ENCODE measurements around the gene SMIM35. TPM values are rescaled to one million over a fixed set of nuclear protein-coding genes. Genes with fewer than 3 reads are reported as not detected.

The SMIM35 gene
- polyA plus RNA-seq, 3 donors, result 0.01 TPM; not detected in 2

DNA sequence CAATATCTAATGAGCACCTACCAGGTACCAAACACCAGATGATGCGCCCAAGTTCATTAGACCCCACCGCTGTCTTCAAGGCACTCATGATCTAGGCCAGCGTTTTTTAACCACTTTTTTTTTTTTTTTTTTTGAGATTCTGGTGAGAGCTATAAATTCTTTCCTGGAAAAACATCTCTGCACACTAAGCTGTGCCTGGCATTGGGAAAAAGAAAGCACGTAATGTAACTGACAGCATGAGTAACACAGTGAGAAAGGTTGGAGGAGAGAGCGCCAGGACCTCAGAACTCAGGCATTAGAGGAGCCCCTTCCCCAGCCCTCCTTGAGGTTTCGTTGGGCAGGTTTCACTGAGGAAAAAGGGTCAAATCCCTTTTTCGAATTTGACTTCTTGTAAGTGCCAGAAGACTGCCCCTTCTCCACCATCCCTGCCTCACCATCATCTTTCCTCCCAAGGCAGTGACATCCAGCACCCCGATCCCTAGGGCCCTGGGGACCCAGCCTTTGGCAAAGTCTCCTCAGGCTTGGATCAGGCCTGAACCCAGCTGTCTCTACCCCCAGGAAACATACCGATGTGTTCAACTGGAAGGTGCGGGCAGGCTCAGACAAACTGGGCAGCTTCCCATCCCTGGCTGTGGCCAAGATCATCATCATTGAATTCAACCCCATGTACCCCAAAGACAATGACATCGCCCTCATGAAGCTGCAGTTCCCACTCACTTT lies 26.1 kb upstream of the SMIM35 start:
- 78 to 91% (median 89%) methylated on average over 11 of the region's 11 CpGs for WGBS, 3 donors
- H3K27ac ChIP-seq (ENCODE audit: low read depth, low read length), result no peak overlapping the region

DNA sequence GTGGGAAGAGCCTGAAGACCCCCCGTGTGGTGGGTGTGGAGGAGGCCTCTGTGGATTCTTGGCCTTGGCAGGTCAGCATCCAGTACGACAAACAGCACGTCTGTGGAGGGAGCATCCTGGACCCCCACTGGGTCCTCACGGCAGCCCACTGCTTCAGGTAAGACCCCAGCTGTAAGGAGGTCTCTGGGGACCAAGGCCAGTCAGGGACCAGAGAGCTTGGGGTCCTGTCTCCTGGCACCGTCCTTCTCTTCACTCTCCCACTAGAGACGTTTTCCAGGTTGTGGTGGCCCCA lies 24.9 kb upstream of the SMIM35 start:
- no peak overlapping the region for H3K27ac ChIP-seq (ENCODE audit: low read depth, low read length)
- WGBS, 3 donors, result 85 to 91% (median 89%) methylated on average over 6 of the region's 6 CpGs

DNA sequence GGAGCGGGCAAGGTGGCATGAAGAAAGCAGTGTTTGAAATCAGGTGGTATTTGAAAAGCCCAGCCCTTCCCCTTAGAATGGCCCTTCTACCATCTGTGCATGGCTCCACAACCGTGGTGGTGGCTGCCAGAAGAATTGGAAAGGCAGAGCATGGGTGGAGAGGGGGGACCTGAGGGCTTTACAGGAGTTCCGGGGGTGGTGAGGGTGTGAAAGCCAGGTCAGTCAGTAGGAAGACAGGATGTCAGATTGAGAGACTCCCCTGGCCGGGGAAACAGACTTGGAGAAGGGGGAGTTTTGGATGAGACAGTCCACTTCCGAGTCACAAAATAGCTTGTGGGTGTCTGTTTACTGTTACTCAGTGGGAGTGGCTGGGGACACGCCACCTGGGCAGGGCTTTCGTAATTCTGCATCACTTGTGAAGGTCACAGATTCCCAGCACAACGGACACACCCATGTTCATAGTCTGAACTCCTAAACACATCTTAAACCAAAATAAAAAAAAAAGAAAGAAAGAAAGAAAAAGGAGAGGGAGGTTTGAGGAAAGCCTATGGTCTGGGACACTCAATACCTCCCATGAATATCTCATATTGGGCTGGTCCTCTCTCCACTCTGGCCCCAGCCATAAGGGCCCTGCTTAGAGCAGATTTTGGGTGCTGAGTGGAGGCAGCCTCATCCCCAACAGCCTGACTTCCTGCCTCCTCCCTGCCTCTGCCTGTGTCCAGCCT lies 24.4 kb upstream of the SMIM35 start:
- WGBS, 3 donors, result 53 to 71% (median 68%) methylated on average over 8 of the region's 8 CpGs
- H3K27ac ChIP-seq (ENCODE audit: low read depth, low read length), result no peak overlapping the region

DNA sequence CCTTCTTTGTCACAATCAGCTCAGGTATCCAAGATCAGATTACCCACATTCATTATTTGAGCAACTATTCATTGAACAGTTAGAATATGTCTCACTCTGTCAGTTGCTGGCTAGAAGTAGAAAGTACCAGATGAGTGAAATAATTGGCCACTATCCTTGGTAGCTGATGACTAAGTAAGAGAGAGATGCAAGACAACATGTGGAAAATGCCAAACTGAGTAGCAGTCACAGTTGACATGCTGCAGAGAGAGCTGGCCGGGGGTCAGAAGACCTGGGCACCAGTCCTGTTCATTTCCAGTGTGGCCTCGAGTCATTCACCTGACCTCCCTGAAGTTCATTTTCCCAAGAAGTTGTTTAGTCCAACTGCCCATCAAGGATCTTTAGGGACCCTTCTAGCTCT lies 22.5 kb upstream of the SMIM35 start:
- 66 to 78% (median 73%) methylated on average over 2 of the region's 2 CpGs for WGBS, 3 donors
- H3K27ac ChIP-seq (ENCODE audit: low read depth, low read length), result no peak overlapping the region

DNA sequence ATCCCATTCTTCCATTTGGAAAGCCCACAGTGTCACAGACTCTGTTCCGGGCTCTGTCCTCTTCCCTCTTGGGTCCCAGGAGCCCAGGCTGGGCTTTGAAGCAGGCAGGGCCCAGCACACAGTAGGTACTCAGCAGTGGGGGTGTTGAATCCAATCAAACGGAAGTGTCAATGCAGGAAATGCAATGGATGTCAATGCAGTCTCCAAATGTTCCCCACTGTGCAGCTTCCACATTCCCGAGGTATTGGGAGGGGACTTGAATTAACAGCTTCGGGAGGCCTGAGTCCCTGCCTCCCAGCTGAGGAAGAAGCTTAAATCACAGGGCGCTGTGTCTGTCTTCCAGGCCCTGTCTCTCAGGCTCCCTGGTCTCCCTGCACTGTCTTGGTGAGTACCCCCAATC lies 21.8 kb upstream of the SMIM35 start:
- no peak overlapping the region for H3K27ac ChIP-seq (ENCODE audit: low read depth, low read length)
- 78 to 84% (median 81%) methylated on average over 5 of the region's 5 CpGs for WGBS, 3 donors

DNA sequence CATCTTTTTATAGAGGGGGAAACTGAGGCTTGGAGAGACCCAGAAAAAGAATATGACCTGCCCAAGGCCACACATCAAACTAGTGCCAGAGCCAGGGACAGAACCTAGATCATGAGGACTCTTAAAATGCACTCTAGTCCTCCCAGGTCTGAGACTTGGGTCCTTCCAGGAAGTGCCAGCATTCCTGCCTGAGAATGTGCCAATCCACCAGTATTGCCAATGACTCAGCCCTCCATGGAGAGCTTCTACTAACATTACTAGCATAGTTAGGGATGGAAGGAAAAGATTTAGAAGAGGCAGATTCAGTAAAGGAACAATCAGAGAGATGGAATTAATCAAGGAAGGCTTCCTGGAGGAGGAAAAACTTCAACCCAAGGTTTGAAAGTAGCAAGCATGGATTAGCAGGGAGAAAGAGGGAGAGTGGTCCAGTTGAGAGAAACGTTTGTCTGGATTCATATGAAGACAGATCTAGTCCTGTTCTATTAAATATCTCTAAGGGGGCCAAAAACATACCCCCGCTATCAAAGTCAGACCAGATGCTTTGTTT lies 20.1 kb upstream of the SMIM35 start:
- WGBS, 3 donors, result 75 to 93% (median 86%) methylated on average over 2 of the region's 2 CpGs
- no peak overlapping the region for H3K27ac ChIP-seq (ENCODE audit: low read depth, low read length)

DNA sequence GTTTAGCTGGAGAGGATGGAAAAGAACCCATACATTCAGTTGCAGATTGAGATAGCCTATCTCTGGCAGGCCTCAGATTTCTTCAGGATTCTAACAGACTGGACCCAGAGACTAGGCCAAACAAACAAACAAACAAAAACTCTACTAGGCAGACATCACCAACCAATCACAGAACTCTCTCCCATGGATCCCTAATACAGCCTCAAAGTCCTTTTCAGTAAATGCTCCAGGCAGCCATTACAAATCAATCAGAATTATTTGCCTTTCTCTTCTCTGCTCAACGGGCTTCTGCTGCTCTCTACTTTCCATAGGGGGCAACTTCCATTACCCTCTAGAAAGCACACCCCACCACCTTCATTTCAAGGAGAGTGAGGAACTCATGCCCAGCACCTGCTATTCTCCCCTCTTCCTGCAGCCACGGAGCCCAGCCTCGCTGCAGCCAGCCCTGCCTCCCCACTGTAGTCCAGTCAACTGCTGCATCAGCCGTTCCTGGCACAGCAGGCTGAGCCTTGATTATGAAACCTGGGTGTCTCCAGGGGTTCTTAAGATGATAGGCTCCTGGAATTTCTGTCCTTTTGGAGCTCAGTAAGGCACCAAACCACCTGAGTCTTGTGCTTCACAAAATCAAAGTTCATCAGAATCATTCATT lies 19.0 kb upstream of the SMIM35 start:
- WGBS, 3 donors, result 51 to 57% (median 53%) methylated on average over 4 of the region's 4 CpGs
- no peak overlapping the region for H3K27ac ChIP-seq (ENCODE audit: low read depth, low read length)

DNA sequence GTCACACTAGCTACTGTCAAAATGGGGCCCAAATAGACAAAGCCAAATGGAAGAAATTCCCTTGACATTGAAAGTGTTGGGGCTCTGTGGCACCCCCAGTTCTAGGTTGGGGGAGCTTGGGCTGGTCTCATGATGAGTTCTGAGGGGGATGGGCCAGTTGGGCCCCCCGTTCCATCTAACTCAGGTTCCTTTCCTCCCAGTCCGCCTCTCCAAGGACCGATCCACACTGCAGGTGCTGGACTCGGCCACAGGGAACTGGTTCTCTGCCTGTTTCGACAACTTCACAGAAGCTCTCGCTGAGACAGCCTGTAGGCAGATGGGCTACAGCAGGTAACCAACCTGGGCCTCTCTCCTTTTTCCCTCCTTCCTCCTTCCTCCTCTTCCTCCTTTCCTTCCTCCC lies 17.7 kb upstream of the SMIM35 start:
- no peak overlapping the region for H3K27ac ChIP-seq (ENCODE audit: low read depth, low read length)
- WGBS, 3 donors, result 89 to 97% (median 95%) methylated on average over 6 of the region's 6 CpGs

DNA sequence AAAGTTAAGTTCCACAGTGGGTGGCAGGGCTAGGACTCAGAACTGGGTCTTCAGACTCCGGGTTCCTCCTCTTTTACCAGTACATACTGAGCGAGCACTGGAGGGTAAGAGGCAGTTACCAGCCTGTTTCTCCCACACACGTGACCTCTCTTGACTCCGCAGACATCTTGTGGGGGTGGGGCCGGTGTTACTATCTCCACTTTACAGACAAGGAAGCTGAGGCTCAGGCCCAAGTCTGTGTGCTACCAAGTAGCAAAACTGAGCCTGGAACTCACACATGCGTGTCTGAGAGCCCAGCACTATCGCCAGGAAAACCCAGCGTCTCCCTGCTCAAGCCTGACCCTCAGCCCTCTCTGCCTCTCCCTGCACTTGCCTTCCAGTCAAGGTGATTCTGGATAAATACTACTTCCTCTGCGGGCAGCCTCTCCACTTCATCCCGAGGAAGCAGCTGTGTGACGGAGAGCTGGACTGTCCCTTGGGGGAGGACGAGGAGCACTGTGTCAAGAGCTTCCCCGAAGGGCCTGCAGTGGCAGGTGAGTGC lies 16.0 kb upstream of the SMIM35 start:
- H3K27ac ChIP-seq (ENCODE audit: low read depth, low read length), result no peak overlapping the region
- 70 to 80% (median 74%) methylated on average over 13 of the region's 13 CpGs for WGBS, 3 donors

DNA sequence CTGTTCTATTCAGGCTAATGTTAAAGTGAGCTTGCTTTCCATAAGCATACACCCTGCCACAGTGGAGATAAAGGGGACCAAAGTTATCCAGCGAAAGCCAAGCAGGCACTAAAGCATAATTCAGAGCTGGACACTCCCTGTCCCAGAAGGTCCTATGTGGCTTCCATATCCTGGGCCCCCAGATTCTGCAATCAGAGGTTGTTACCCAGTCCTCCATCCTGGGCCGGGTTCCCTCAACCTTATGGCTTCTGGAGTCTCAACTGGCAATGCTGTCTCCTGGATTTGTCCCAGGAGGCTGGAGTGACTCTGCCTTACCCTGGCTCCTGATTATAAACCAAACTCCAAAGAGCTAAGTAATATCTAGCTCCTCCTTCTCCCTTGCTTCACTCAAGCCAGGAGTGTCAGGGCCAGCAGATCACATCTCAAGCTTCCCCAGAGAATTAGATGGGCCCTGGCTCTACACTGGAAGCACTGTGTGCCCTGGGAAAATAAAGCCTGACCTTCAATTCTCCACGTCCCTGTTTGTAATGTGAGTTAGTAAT lies 14.0 kb upstream of the SMIM35 start:
- 58 to 70% (median 60%) methylated on average over 3 of the region's 3 CpGs for WGBS, 3 donors
- no peak overlapping the region for H3K27ac ChIP-seq (ENCODE audit: low read depth, low read length)

DNA sequence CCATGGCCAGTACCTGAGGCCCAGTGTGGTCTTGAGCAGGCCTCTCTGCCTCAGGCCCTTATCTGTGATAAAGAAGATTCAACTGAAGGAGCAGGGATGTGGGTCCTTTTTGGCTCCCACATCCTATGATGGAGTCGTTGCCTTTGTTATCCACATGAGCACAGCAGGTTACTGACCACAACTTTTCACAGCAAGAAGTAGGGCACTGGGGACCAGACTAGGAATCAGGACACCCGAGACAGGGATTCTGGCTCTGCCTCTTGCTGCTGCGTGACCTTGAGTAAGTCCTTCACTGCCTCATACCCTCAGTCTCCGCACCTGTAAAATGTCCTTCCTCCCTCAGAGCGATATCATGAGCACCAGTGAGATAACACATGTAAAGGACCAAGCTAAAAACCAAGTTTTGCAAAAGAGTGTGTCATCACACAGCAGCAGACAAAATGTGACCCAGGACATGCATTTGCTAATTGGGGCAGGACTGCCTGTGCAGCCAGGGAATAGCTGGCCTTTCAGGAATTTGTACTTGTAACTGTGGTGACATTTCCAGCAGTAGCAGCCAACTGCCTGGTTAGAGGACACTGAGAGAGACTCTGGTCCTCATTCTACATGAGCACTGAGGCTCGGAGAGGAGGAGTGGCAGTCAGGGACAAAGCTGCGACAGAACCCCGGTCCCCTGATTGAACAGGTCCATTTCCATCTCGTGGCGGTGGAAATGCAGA lies 13.2 kb upstream of the SMIM35 start:
- H3K27ac ChIP-seq (ENCODE audit: low read depth, low read length), result no peak overlapping the region
- WGBS, 3 donors, result 79 to 88% (median 85%) methylated on average over 10 of the region's 10 CpGs

DNA sequence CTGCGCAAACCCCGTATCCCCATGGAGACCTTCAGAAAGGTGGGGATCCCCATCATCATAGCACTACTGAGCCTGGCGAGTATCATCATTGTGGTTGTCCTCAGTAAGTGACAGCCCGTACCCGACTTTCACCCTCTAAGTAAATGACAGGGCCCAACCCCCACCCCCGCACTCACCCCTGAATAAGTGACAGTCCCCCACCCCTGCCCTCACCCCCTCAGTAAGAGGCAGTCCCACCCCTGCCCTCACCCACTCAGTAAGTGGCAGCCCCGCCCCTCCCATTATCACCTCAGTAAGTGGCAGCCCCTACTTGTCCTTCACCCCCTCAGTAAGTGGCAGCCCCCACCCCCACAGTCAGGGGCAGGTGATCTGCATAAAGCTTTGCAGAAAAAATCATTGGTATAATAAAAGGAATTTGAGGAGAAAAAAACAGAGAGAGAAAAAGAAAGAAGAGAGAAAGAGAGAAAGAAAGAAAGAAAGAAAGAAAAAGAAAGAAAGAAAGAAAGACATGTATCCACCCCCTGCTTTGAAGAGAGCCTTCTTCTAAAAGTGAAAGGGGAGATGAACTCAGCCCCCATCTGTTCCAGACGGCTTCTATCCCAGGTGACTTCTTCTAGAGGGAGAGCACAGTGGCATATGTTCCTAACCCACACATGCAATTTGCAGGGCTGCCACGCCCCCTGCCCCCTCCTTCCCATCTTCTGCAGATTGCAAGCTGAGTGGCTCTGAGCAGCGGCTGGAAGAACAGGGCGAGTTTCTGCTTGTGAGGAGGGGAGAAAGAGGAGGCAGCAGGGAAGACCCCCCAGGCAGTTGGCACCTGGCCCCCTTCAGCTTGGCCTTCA lies 12.5 kb upstream of the SMIM35 start:
- H3K27ac ChIP-seq (ENCODE audit: low read depth, low read length), result no peak overlapping the region
- WGBS, 3 donors, result 66 to 84% (median 73%) methylated on average over 11 of the region's 11 CpGs

DNA sequence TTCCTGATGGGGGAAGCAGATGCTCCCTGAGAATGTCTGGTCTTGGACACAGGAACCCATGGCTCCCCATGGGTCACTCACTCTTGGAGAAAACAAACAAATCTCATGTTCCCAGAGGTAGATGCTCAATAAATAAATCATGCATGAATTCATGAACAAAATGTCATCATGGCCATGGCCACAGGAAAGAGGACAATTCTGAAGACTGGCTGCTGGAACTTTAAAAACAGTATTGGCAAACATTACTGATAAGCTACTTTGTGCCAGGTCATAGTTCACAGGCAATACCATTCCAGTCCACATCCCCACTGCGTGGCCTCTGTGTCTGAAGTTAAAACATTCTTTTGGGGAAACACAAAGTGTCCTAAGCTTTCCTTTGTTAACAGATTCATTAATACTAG lies 9.2 kb upstream of the SMIM35 start:
- H3K27ac ChIP-seq (ENCODE audit: low read depth, low read length), result no peak overlapping the region
- 0 to 57% (median 56%) methylated on average over 1 of the region's 1 CpG for WGBS, 3 donors

DNA sequence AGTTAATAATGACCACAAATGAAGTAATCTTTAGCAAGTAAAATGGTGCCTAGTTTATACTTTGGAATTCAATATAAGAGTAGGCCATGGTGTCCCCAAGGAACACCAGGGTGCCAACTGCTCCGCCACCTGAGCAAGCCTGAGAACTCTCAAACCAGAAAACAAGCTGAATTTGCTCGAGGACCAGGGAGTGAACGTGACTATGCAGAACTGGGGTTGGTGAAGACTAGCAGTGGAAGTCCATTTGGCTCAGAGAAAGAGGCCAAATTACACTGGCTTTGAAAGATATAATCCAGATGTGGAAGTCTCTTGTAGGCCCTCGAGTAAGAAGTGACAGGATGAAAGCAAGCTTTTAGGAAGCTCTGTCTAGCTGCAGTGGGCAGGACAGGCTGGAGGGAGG lies 8.7 kb upstream of the SMIM35 start:
- WGBS, 3 donors, result 67 to 74% (median 71%) methylated on average over 4 of the region's 4 CpGs
- no peak overlapping the region for H3K27ac ChIP-seq (ENCODE audit: low read depth, low read length)

DNA sequence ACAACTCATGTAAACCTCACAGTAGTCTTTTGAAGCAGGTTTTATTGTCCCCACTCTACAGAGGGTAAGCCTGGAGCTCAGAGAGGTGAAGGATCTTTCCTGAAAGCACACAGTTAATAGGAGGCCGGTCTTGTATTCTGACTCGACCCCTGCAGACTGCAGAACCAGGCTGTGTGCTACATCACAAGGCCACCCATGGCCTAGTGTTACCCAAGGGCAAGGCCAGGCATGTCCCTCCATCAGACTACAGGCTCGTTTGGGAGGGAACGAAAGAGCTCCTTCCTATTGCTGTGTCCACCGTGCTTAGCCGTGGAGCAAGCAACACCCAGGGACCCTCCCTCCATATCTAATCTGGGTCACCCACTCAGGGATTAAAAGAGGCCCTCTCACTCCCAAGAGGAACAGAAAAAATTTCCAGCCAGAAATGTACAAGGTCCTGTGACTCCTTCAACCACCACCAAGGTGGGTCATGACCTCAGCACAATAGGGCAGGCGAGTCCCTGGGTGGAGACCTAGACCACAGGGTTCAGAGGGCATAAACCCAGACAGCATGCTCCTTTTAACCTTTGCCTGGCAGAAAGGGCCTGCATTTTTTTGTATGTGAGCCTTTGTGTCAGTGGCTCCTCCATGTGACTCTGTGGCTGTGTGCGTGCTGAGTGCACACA lies 6.3 kb upstream of the SMIM35 start:
- 74 to 91% (median 85%) methylated on average over 8 of the region's 8 CpGs for WGBS, 3 donors

DNA sequence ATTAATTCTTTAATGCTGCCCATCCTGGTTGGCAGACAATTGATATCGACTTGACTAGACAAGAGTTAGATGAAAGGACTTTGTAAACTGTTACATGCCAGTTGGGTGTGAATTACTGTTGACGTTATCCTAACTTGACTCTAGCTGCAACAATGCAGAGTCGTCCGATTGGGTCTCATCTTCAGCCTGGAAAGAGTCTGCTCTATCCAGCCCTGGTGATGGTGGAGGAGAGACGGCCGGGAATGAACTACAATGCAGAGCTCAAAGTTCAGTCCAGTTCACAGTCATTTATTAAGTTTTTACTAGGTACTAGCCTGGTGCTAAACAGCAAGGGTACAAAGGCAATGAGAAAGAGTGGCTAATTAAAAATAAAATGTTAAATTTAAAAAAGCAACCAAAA lies 4.9 kb upstream of the SMIM35 start:
- H3K27ac ChIP-seq (ENCODE audit: low read depth, low read length), result no peak overlapping the region

More for the DNA sequence above, 6.3 kb upstream of the SMIM35 start:
- no peak overlapping the region for H3K27ac ChIP-seq (ENCODE audit: low read depth, low read length)

DNA sequence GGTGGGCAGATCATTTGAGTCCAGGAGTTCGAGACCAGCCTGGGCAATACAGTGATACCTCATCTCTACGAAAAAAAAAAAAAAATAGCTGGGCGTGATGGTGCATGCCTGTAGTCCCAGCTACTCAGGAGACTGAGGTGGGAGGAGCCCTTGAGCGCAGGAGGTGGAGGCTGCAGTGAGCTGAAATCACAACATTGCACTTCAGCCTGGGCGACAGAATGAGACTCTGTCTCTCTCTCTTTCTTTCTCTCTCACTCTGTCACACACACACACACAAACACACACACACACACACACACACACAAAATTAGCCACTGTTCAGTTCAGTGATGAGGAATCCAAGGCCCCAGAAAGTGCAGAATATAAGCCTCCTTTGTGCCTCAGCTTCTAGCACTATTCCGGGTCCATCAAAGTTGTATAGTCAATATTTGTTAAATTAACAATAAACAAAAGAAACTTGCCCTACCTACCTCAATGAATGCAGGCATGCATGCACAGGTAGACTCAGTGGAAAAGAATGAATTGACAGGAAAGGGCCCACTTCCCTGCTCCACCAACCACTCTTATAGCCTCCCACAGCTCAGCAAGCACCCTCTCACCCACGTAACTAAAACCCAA lies 3.9 kb upstream of the SMIM35 start:
- no peak overlapping the region for H3K27ac ChIP-seq (ENCODE audit: low read depth, low read length)
- WGBS, 3 donors, result 77 to 84% (median 80%) methylated on average over 7 of the region's 7 CpGs

More for the DNA sequence above, 4.9 kb upstream of the SMIM35 start:
- WGBS, 3 donors, result 52 to 83% (median 74%) methylated on average over 6 of the region's 6 CpGs
